IPS DF 4.7 (cell line): Measurements from ENCODE around the gene CAMK2D.

Source experiments
- DNase-seq: peaks from one replicate; pipeline ENCODE4 v3.0.0-alpha.2; 2013; ENCODE audit warnings: low spot score; ENCODE audit errors: extremely low read depth

CAMK2D gene

DNA sequence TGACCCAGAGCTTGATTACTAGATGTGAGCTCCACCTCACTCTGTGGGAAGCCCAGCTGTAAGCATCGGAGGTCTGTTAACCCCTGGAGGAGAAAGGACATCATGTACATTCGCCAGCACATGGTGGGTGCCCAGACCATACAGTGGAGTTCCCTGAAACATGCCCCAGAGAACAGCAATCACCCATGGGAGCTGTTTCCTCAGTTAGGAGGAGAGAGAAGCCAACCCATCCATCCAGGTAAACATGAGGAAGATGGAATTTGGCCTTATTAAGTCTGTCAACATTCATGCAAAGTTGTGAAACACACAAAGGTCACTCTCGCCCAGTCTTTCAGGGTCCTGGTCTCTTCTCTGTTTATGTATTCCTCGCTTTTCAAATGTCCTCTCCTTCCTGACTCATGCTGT is 357.4 kb downstream of the CAMK2D start:
- DNase-seq, result no peak
